Prostate gland (tissue), 2 donors: Measurements from ENCODE around the gene CABLES1. TPM values are rescaled to one million over a fixed set of nuclear protein-coding genes. Genes with fewer than 3 reads are reported as not detected.

Experiments
- DNase-seq: peaks from one replicate; pipeline ENCODE4 v3.0.0-alpha.2; 2019; ENCODE audit warnings: low spot score
- H3K27ac ChIP-seq, 2 donors: fragments of 200-600 bp; sonication (generic); 2 replicates each; pipeline ENCODE4 v1.5.1; 2017 to 2019
- H3K27me3 ChIP-seq: fragments of 200-600 bp; sonication (generic); replicated peaks from 2 replicates; pipeline ENCODE4 v1.5.1; 2019; ENCODE audit not compliant: insufficient read depth
- H3K36me3 ChIP-seq, 2 donors: fragments of 200-600 bp; sonication (generic); 1 replicate in 1 of 2; 2 replicates in 1 of 2; pipeline versions ENCODE4 v1.5.1 to v1.8.1; 2017 to 2019
- H3K4me1 ChIP-seq: fragments of 200-600 bp; sonication (generic); replicated peaks from 2 replicates; pipeline ENCODE4 v1.5.1; 2019
- H3K4me3 ChIP-seq, 2 donors: fragments of 200-600 bp; sonication (generic); 2 replicates each; pipeline ENCODE4 v1.5.1; 2017 to 2019
- H3K9me3 ChIP-seq: fragments of 200-600 bp; sonication (generic); 2 replicates; pipeline ENCODE4 v1.5.1; 2017
- CTCF ChIP-seq, 4 experiments: fragments of 200-600 bp in 2 of 4; fragments of 450-650 bp in 2 of 4; sonication (generic) in 2 of 4; IDR thresholded peaks; 1 replicate in 3 of 4; 2 replicates in 1 of 4; pipeline ENCODE4 v1.5.1; 2016 to 2019; ENCODE audit warnings: antibody characterized with exemption in 4 of 4, mild to moderate bottlenecking in 2 of 4, moderate library complexity in 2 of 4
- POLR2A ChIP-seq: fragments of 450-650 bp; IDR thresholded peaks from one replicate; pipeline ENCODE4 v1.6.1; 2016; ENCODE audit warnings: antibody characterized with exemption, mild to moderate bottlenecking
- POLR2AphosphoS5 ChIP-seq: sonication (generic); formaldehyde crosslinking; IDR thresholded peaks from one replicate; pipeline ENCODE4 v1.6.1; 2017; ENCODE audit warnings: antibody characterized with exemption
- WGBS: methylation state at CpG from one replicate; pipeline ENCODE4 v1.1.5; 2018; 5-methylcytosine and 5-hydroxymethylcytosine counted together
- intact Hi-C: fragments of 100-400 bp; cut with DNase I; formaldehyde crosslinking; loops from one replicate; pipeline ENCODE4 v1.14.2; 2022
- total RNA-seq, 2 donors: library from RNA; depleted of rRNA; stranded (reverse); fragments of >200 nt; gene quantifications; one replicate each; pipeline ENCODE4 v1.1.0, GENCODE V29; 2016

Gene CABLES1
- total RNA-seq, 2 donors from 2014 or later: 3.9 to 16.2 TPM

GRCh38 chr18:23137097-23137635 lies 1.9 kb downstream of the CABLES1 start:
- 52% methylated on average over 12 of the region's 12 CpGs for WGBS
- Histone ChIP-seq H3K9me3 (no peaks in the 10 kb centered on the region), H3K36me3 (no peaks in the 10 kb centered on the region), H3K27ac (peak overlapping the region in 1 of 2 donors; percentile 42), H3K27me3 (no peaks in the 10 kb centered on the region), H3K4me1 (no peaks in the 10 kb centered on the region), H3K4me3 (peak overlapping the region; percentile 44 to 47)
- no peak for TF ChIP-seq POLR2AphosphoS5
- no peak for TF ChIP-seq CTCF (IDR thresholded peaks at IDR 0.05)
- no peak for TF ChIP-seq POLR2A
- DNase-seq: no peak
- intact Hi-C loops: loop anchor here (2.0 to 10.0 kb wide), 5 partner anchors 55 to 448 kb away; partner anchors contain the start of genes NPC1, RBBP8 and RMC1

- no peak for DNase-seq
- TF ChIP-seq CTCF (IDR thresholded peaks at IDR 0.05): no peak
- WGBS: 58% methylated on average over 9 of the region's 9 CpGs
- Histone ChIP-seq H3K4me3 (no peak overlapping the region), H3K36me3 (no peaks in the 10 kb centered on the region), H3K4me1 (no peaks in the 10 kb centered on the region), H3K27me3 (no peaks in the 10 kb centered on the region), H3K9me3 (no peaks in the 10 kb centered on the region), H3K27ac (no peak overlapping the region)
- intact Hi-C loops: loop anchor here (2.0 to 10.0 kb wide), 5 partner anchors 54 to 447 kb away; partner anchors contain the start of genes NPC1, RBBP8 and RMC1
These were observed 2.5 kb downstream of the CABLES1 start for GRCh38 chr18:23137788-23138216.

- DNase-seq: no peak
- H3K27ac ChIP-seq: no peak overlapping the region
- intact Hi-C loops: loop anchor here (5.0 to 10.0 kb wide), 4 partner anchors 54 to 446 kb away; partner anchors contain the start of genes NPC1, RBBP8 and RMC1
These were observed 3.2 kb downstream of the CABLES1 start for GRCh38 chr18:23138471-23138870.

GRCh38 chr18:23141104-23141999 lies 6.1 kb downstream of the CABLES1 start:
- intact Hi-C loops: no loop called here
- TF ChIP-seq POLR2AphosphoS5: no peak
- Histone ChIP-seq H3K27me3 (no peaks in the 10 kb centered on the region), H3K4me1 (no peaks in the 10 kb centered on the region), H3K27ac (no peak overlapping the region), H3K36me3 (no peaks in the 10 kb centered on the region), H3K4me3 (no peak overlapping the region), H3K9me3 (no peaks in the 10 kb centered on the region)
- 63% methylated on average over 12 of the region's 12 CpGs for WGBS
- no peak for DNase-seq

More at GRCh38 chr18:23138471-23138870, 3.2 kb downstream of the CABLES1 start:
- Histone ChIP-seq H3K4me1 (no peaks in the 10 kb centered on the region), H3K9me3 (no peaks in the 10 kb centered on the region), H3K4me3 (no peak overlapping the region), H3K27me3 (no peaks in the 10 kb centered on the region), H3K36me3 (no peaks in the 10 kb centered on the region)
- TF ChIP-seq POLR2AphosphoS5 (no peak), POLR2A (no peak), CTCF (IDR thresholded peaks at IDR 0.05) (no peak)
- WGBS: 72% methylated on average over 5 of the region's 5 CpGs

- WGBS: 53% methylated on average over 6 of the region's 6 CpGs
- Histone ChIP-seq H3K4me3 (no peak overlapping the region), H3K9me3 (no peaks in the 10 kb centered on the region), H3K27ac (peak overlapping the region in 1 of 2 donors; percentile 11), H3K4me1 (no peaks in the 10 kb centered on the region), H3K36me3 (no peaks in the 10 kb centered on the region), H3K27me3 (no peaks in the 10 kb centered on the region)
- TF ChIP-seq POLR2A (no peak), CTCF (IDR thresholded peaks at IDR 0.05) (no peak)
- no peak for DNase-seq
- intact Hi-C loops: no loop called here
These were observed 7.1 kb downstream of the CABLES1 start for GRCh38 chr18:23142251-23142929.
